Globus pallidus (tissue), 1 donor: ENCODE data around the gene APPL2.
"Not testable (repeated sequence)": the region's sequence is repeated elsewhere in the genome, so short reads cannot be mapped to it uniquely, and the experiment has no call there.

ENCODE experiments used
- DNase-seq: peaks from one replicate; pipeline ENCODE4 v3.0.0-alpha.2; 2015; ENCODE audit warnings: low spot score

The APPL2 gene

DNA sequence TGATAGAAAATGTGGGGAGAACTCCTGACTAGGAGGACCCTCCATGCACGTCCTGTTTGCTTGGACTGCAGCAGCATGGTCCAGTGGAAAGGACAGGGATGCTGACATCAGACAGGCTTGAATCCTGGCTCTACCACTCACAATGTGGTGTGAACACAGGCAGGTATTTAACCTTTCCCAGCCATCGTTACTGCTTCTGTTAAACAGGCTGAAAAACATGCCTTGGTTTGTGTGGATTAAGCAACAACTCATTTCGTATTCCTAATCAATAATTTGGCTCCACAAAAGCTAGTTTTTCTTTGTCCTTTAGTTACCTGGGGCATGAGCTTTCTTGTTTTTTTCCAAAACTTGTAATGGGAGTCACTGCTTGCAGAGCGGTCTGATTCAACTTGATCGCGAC, 41.0 kb downstream of the APPL2 start:
- DNase-seq: no peak

DNA sequence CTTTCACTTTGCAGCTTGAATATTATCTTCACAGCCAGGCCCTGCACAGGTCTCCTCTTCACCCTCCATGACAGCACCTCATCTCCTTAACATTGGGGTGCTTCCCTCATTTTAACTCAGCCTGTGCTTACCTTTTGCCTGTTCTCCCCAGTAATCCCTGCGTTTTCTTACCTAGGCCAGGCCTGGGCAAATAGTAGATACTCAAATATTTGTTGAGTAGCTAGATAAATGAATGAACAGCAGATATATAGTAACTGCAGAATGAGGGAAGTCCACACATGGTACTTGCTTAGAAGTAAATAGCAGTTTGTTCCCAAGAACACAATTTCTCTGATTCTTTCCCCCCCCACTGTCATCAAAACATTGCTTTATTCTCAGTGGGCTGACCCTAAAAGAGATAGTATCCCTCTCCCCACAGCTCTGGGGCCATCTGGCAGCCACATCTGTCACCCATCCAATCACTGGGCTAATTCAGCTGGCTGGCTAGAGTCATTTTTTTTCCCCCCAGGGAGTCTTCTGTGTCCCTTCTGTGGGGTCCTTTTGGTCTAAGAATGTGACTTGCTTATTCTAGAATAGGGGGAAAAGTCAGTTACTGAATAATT, 43.2 kb downstream of the APPL2 start:
- peak; percentile 74 for DNase-seq

DNA sequence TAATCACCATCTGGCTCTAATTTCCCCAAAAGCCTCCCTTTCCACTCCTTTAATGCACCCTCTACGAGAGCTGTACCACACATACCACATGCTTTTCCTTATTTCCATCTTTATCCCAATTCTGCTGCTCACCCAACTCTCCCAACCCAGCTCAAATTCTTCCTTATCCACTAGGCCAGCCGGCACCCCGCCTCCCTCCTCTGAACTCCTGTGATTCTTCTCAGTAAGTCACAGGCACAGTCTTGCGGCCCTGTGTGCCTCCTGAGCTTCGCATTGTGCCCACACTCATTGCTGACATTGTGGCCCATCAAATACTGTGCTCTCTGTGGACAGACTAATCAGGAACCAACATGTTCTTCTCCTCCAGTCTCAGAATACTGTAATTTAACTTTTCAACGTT, 45.4 kb downstream of the APPL2 start:
- no peak for DNase-seq

DNA sequence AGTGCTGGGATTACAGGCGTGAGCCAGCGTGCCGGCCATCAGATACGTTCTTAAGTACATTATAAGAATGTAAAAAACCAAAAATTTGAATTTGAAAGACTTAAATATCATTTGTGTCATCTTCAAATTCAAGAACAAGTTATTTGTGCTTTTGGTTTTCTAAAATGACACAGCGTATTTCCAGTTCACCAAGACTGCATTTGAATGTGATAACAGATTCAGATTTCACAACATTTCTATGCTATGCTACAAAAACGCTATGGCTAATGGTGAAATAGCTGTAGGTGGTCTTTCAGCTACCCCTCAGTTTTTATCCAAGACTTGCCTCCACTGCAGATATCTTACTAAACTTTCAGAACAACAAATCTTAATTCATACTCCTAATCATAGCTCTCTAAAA, 46.7 kb downstream of the APPL2 start:
- DNase-seq: no peak

DNA sequence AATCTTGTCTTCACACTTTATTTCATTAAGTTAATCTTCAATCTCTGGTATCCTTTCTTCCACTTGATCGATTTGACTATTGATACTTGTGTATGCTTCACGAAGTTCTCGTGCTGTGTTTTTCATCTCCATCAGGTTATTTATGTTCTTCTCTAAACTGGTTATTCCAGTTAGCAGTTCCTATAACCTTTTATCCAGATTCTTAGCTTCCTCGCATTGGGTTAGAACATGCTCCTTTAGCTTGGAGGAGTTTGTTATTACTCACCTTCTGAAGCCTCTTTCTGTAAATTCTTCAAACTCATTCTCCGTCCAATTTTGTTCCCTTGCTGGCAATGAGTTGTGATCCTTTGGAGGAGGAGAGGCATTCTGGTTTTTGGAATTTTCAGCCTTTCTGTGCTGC, 52.0 kb downstream of the APPL2 start:
- DNase-seq: not testable (repeated sequence)

DNA sequence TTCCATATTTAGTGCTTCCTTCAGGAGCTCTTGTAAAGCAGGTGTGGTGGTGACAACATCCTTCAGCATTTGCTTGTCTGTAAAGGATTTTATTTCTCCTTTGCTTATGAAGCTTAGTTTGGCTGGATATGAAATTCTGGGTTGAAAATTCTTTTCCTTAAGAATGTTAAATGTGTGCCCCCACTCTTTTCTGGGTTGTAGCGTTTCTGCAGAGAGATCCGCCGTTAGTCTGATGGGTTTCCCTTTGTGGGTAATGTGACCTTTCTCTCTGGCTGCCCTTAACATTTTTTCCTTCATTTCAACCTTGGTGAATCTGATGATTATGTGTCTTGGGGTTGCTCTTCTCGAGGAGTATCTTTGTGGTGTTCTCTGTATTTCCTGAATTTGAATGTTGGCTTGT, 52.6 kb downstream of the APPL2 start:
- not testable (repeated sequence) for DNase-seq

DNA sequence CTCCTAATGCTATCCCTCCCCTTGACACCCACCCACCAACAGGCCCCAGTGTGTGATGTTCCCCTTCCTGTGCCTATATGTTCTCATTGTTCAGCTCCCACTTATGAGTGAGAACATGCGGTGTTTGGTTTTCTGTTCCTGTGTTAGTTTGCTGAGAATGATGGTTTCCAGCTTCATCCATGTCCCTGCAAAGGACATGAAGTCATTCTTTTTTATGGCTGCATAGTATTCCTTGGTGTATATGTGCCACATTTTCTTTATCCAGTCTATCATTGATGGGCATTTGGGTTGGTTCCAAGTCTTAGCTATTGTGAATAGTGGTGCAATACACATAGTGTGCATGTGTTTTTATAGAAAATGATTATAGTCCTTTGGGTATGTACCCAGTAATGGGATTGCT, 56.9 kb downstream of the APPL2 start:
- DNase-seq: not testable (repeated sequence)

DNA sequence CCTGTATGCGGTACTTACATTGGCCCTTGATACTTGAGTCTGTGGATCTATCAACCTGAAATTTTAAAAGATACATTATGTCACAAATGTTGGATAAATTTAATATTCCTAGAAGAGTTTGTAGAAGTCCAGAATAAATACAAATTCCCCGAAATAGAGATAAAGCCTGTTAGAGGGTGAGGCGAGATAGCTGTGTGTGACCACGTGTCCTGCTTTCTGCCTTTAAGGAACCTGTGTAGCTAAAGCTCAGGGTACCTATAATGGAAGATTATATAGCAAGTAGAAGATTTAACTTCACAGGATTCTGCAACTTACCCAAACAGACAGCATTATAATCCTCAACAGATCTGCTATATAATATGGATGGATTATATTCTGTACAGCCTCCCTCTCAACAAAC, 58.8 kb downstream of the APPL2 start:
- DNase-seq: no peak

DNA sequence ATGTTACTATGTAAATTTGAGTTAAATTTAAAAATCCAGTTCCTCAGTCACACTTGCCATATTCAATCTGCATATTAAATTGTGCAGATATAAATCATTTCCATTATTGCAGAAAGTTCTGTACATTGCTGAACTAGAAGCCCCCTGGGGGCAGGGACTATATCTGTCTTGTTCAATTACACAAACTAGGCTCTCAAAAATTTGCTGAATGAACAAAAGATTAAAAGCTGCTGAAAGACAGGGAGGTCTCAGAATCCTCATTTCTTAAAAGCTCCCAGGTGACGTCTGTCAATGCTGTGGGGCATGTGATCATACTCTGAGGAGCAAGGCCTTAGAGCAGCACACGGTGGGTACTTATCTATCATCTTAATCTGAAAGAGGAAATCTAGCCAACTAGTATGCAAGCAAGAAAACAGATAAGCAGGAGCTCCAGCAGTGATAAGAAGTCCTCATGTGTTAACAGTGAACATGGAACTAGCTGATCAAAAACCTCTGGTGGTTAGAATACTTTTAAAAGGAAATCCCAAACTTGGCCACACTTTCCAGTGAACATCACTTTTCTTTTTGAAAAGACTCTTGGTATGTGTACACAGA, 60.5 kb downstream of the APPL2 start:
- DNase-seq: no peak

DNA sequence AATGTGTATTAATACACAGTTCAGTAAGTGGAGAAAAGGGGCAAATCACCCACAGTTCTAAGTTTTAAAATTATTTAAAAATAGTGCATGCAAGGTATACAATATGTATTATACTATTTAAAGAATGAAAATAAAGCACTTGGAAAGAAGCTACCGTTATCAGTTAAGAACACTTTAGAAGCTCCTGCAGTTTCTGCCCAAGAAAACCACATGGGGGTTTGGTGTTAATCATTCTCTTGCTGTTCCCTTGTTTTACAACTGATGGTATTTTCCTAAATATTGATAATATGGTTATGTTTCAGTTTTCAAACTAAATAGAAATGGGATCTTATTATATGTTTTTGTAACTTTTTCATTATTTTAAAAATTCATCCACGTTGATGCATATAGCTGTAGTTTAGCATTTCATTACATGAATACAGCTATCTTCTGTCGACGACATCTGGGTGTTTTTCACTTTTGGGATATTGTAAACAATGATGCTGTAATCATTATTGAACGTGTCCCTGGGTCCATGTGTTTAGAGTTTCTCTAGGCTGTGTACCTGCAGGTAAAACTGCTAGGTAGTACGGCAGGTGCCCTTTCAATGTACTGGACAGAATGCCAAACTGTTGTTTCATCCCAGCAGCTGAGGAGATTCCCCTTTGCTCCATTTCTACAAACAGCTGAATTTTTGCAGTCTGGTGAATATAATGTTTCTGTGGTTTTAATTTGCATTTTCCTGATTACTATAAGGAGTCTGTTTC, 64.1 kb downstream of the APPL2 start:
- DNase-seq: no peak

DNA sequence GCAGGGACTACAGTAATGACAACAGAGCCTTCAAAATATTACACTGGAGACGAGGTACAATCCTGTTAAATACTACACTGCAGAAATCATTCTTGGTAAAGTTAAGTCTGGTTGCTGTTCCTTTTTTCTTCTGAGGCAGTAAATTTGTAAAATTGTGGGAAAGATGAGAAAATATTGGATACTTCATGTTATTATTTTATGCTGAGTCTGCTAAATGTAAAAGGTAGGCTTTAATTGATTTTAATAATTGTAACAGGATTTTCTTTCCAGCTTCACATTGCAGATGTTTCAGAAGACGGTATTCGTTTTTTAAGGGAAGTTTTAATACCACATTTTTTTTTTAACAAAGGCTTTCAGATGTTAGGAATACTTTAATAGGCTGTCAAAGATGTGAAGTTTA, 65.8 kb downstream of the APPL2 start:
- no peak for DNase-seq

DNA sequence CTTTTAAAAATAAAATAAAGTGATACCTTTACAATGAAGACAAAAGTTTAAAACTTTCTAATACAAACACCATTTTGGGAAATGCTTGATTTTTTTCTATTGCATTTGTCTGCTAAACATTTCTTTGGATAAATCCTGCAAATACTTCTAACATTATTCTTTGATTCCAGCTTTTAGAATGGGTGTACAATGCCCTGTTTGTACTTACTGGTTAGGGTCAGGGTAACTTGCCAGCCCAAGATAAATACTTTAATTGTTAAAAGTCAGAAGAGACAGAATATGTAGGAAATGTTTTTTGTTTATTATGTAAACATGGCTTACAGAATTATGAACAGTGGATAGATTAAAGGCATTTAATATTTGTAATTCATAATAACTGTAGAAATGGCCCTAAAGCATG, 68.0 kb downstream of the APPL2 start:
- DNase-seq: peak; percentile 58

DNA sequence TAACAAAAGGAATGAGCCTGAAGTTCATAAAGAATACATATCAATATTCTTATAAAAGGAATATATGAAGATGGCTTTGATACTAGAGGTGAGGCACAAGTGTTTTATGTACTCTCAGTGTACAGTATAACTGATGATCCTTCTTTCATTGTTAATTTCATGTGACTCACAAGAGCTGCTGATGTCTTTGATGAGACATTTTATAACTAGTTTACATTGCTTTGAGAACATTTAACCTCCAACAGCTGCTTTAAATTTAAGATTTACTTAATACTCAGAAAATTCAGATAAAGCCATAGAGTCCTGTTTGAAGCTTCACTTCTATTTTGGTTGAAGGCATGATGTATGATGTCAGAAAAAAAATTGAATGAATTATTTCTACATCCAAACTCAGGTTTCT, 68.6 kb downstream of the APPL2 start:
- no peak for DNase-seq

DNA sequence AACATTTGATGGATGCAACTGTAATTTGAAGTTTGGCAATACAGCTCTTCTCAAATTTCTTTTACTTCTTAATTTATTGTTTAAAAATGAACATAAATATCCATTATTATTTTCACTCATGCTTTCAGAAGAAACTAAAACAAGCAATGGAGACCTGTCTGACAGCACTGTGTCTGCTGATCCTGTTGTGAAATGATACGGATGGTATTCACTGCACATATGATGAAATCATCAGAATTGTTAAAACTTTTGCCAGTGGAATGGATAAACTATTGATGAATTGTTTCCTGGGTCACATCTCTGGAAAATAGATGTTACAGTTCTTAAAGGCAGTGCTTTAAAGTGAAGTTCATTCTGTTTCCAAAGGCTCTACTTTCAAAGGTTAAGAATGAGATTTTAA, 69.2 kb downstream of the APPL2 start:
- DNase-seq: no peak

DNA sequence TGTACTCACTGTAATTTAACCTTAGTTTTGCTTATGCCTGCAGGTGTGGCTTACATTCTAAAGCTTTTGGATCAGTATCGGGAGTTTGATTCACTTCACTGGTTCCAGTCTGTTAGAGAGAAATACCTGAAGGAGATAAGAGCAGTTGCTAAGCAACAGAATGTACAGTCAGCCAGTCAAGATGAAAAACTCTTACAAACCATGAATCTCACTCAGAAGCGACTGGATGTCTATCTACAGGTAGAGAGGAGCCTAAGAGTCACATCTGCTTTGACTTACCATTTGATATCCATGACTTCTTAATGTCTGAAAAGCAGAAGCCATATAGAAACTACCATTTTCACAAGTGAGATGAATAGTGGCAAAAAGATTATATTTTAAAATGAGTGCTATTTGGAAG, 71.9 kb downstream of the APPL2 start:
- DNase-seq: no peak

DNA sequence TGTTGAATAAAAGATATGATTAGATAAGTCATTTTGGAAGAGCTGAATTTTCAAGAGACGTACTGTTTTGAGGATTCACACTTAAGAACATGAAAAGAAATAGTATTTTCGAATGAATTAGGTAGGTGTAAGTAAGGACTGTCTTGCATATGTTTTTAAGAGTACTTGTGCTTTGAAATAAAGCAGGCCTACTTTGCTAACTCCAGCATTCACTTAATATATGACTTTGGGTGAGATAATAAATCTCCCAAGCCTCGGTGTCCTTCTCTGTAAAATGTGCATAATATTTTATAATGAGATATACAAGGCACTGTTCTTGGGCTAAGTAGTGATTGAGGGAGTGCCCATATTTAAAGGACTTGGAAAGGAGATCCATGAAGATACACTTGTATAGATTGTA, 73.8 kb downstream of the APPL2 start:
- no peak for DNase-seq

DNA sequence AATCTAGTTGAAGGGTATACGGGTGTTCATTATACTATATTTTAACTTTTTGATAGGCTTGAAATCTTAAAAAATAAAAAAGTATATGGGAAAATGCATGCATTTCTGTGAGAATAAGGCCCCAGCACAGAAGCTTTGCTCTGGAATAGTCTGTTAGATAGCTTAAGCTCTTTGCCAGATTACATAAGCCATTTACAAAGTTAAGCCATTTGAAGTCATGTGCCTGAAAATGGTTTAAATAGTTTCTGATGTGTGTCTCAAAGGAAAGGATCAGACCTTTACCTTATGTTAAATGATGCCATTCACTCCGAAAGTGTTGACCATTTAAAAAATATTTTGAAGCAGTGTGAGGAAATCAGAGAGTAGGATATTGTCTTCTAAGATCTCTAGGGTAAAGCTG, 77.1 kb downstream of the APPL2 start:
- DNase-seq: no peak

DNA sequence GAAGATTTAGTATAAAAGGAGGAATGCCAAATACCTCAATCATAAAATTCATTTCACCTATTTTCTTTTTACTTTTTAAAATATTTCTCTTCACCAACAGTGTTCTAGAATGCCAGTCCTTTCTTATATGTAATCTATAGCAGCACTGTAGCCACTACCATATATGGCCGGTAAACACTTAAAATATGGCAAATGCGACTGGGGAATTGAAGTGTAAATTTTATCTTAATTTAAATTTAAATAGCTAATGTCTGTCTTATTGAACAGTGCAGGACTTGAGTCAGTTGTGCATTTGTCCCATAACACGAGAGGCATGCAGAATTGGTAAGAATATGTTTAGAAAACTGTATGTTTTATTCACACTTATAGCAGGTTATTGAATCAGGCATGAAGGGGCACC, 78.4 kb downstream of the APPL2 start:
- no peak for DNase-seq

DNA sequence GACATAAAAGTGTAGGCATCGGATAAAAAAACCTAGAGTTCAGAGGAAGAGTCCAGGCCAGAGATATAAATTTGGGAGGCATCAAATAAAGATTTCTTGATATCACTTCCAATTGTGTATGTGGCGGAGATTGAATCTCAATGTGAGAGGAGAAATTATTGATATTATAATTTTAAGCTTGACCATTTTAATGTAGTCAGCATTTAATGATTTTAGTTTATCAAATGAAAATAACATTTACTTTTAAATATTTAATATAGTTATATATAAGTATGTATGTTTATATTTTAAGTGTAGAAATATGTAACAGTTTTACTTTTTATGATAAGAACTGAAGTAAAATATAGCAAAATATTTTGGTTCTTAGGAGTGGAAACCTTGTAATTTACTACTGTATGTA, 79.7 kb downstream of the APPL2 start:
- DNase-seq: no peak

DNA sequence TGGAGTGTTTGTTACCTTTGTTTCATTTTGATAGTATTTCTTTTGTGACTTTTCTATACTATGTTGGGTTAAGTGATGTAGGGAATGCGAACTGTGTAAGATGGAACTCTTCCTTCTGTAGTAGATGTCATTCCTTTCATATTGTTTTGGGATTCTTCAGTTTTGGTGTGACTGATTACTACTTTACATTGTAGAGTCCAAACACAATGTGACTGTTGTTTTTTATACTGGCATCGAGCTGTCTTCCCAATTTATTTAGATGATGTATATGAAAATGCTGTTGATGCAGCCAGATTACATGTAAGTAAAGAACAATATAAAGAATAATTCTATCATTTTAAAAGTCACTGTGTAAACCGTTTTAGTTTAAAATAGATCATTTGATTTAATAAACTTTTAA, 93.7 kb downstream of the APPL2 start:
- peak; percentile 24 for DNase-seq

DNA sequence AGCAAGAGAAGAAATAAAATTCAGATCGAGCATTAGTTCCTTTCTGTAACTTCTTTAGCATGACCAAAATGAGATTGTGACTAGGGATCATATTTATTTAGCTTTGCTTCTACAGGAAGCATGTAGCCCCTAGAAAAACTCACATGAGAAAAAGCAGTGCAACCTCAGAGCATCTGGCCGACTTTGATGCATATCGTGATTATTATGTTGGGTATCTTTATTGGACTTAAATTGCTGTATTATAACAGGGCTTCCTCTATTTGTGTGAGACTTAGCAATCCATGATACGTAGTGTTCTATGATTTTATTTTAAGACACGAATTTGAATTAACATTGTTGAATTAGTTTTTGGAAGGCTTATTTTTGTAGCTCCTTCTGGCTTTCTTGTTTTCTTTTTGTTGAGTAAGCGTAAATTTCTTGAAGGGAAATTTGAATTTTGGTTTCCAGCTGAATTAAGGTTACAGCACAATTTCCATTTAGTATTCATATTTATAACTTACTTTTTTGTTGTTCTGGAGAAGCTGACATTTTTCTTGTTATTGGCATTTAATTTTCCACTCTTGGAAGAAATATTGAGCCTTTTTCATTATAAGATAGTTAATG, 94.6 kb downstream of the APPL2 start:
- DNase-seq: no peak

DNA sequence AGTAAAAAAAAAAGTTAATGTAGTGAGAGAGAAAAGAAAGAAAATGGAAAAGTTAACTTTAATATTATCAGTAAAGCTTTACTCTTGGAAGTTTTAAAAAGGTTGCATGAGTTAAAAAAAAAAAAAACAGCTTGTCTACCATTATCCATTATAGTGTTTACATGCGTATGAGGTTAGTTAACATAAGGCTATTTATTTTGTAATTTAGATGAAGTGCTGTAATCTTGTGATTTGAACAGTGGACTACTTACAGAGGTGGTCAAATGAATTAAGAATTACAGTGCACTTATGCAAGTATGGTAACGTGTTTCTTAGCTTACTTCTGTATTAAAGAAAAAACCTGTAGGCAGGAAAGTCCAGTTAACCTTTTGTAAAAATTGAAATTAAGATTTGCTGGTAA, 97.7 kb downstream of the APPL2 start:
- DNase-seq: no peak
